NCI-H226 (cell line): ENCODE results near the gene MSH6.

Source experiments
- DNase-seq: peaks from one replicate; pipeline ENCODE4 v3.0.0-alpha.2; 2015

The MSH6 gene

GRCh38 chr2:47844162-47844561 is 61.2 kb downstream of the MSH6 start:
- DNase-seq: no peak

GRCh38 chr2:47849368-47849767 is 66.4 kb downstream of the MSH6 start:
- DNase-seq: no peak

GRCh38 chr2:47850198-47850597 is 67.3 kb downstream of the MSH6 start:
- no peak for DNase-seq

- DNase-seq: peak; percentile 63
These were observed 70.3 kb downstream of the MSH6 start for GRCh38 chr2:47853067-47853777.
